ENCODE data around the gene LRP5. TPM values are rescaled to one million over a fixed set of nuclear protein-coding genes. Genes with fewer than 3 reads are reported as not detected.

LRP5 gene
- total RNA-seq, 4 donors from 2014 or later, result 19.1 to 86.2 (median 43.9) TPM

DNA sequence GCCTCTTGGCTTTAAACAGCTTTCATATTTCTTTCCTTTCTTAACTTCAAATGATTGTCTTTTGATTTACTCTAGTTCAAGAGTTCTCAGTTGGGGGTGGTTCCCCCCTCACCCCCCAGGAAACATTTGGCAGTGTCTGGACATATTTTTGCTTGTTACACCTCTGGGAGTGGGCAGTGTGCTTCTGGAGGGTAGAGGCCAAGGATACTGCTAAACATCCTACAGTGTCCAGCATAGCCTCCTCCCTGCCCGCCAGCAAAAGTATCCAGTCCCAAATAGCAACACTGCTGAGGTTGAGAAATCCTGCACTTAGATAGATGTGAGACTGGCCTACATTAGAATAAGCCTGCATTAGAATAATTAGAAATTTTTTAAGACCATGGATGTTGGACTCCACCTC lies 151.3 kb downstream of the LRP5 start:
- Histone ChIP-seq H3K27ac (no peak overlapping the region), H3K4me3 (no peak overlapping the region), H3K4me1 (peaks cover 22 to 32% of the 10 kb centered on the region in 2 donors), H3K36me3 (no peaks in the 10 kb centered on the region), H3K9me3 (no peaks in the 10 kb centered on the region), H3K27me3 (no peaks in the 10 kb centered on the region)
- TF ChIP-seq, protein P1, sequence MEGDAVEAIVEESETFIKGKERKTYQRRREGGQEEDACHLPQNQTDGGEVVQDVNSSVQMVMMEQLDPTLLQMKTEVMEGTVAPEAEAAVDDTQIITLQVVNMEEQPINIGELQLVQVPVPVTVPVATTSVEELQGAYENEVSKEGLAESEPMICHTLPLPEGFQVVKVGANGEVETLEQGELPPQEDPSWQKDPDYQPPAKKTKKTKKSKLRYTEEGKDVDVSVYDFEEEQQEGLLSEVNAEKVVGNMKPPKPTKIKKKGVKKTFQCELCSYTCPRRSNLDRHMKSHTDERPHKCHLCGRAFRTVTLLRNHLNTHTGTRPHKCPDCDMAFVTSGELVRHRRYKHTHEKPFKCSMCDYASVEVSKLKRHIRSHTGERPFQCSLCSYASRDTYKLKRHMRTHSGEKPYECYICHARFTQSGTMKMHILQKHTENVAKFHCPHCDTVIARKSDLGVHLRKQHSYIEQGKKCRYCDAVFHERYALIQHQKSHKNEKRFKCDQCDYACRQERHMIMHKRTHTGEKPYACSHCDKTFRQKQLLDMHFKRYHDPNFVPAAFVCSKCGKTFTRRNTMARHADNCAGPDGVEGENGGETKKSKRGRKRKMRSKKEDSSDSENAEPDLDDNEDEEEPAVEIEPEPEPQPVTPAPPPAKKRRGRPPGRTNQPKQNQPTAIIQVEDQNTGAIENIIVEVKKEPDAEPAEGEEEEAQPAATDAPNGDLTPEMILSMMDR (IDR thresholded peaks at IDR 0.05), result no peak
- TF ChIP-seq POLR2A (IDR thresholded peaks at IDR 0.05), result no peak
- intact Hi-C loops (cut with DNase I; ENCODE audit: low total_unique reads), result no loop called here
- no peak for DNase-seq

DNA sequence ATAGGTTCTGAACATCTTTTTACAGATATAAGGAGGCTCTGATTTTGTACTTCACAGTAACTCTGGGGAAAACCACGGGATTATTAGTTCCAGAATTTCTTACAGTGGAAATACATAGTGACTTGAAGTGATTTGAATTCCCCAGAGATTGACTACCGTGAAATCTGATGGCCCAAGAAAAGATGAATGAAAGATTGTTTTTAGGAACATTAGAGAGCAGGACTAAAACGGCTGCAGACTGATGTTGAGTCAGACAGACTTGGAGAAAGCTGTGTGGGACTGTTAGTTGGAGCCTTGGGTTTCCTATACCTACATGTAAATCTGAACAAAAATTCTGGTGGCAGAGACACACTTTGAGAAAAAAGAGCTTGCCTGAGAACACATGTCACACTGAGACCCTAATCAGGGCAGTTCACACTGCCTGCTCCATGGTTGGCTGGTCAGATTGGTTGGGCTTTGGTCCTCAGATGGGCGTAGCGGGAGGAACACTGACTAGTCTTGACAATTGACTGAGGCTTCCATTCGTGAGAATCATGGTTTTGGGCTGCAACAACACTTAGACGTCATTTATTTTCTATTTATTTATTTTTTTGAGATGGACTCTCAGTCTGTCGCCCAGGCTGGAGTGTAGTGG lies 154.9 kb downstream of the LRP5 start:
- H3K27ac ChIP-seq, result no peak overlapping the region
- H3K4me3 ChIP-seq, result no peak overlapping the region
- H3K36me3 ChIP-seq, result no peaks in the 10 kb centered on the region
- H3K27me3 ChIP-seq, result no peaks in the 10 kb centered on the region
- no peak for DNase-seq
- intact Hi-C loops (cut with DNase I; ENCODE audit: low total_unique reads), result no loop called here
- peaks cover 32 to 53% of the 10 kb centered on the region in 2 donors for H3K4me1 ChIP-seq
- TF ChIP-seq, protein P1 (IDR thresholded peaks at IDR 0.05), result no peak
- no peak for TF ChIP-seq POLR2A (IDR thresholded peaks at IDR 0.05)
- H3K9me3 ChIP-seq, result no peaks in the 10 kb centered on the region

- H3K36me3 ChIP-seq, result no peaks in the 10 kb centered on the region
- no peak for TF ChIP-seq POLR2A (IDR thresholded peaks at IDR 0.05)
- TF ChIP-seq, protein P1 (IDR thresholded peaks at IDR 0.05), result no peak
- H3K9me3 ChIP-seq, result no peaks in the 10 kb centered on the region
- DNase-seq, result no peak
- peaks cover 27 to 48% of the 10 kb centered on the region in 2 donors for H3K4me1 ChIP-seq
- intact Hi-C loops (cut with DNase I; ENCODE audit: low total_unique reads), result no loop called here
- H3K4me3 ChIP-seq, result no peak overlapping the region
- H3K27ac ChIP-seq, result no peak overlapping the region
- H3K27me3 ChIP-seq, result no peaks in the 10 kb centered on the region
Observed at GRCh38 chr11:68468217-68468828, 155.9 kb downstream of the LRP5 start.

DNA sequence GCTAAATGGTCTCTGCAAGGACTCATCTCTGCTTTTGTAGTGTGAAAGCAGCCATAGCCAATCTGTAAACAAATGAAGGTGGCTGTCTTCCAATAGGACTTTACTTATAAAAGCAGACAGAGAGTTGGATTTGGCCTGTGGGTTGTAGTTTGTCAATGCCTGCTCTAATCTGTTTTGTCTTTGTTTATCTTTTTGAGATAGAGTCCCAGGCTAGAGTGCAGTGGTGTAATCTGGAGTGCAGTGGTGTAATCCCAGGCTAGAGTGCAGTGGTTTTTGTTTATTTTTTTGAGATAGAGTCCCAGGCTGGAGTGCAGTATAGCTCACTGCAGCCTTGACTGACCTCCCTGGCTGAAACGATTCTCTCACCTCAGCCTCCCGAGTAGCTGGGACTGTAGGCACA lies 156.7 kb downstream of the LRP5 start:
- Histone ChIP-seq H3K36me3 (no peaks in the 10 kb centered on the region), H3K27ac (no peak overlapping the region), H3K9me3 (no peaks in the 10 kb centered on the region), H3K4me3 (no peak overlapping the region), H3K27me3 (no peaks in the 10 kb centered on the region), H3K4me1 (peaks cover 19 to 40% of the 10 kb centered on the region in 2 donors)
- intact Hi-C loops (cut with DNase I; ENCODE audit: low total_unique reads), result no loop called here
- no peak for DNase-seq
- TF ChIP-seq POLR2A (IDR thresholded peaks at IDR 0.05), result no peak
- TF ChIP-seq, protein P1 (IDR thresholded peaks at IDR 0.05), result no peak

GRCh38 chr11:68469642-68470041 lies 157.3 kb downstream of the LRP5 start:
- no peak for DNase-seq
- no peaks in the 10 kb centered on the region for H3K36me3 ChIP-seq
- H3K9me3 ChIP-seq, result no peaks in the 10 kb centered on the region
- intact Hi-C loops (cut with DNase I; ENCODE audit: low total_unique reads), result no loop called here
- peaks cover 16 to 37% of the 10 kb centered on the region in 2 donors for H3K4me1 ChIP-seq
- H3K4me3 ChIP-seq, result no peak overlapping the region
- H3K27ac ChIP-seq, result no peak overlapping the region
- no peaks in the 10 kb centered on the region for H3K27me3 ChIP-seq
- TF ChIP-seq, protein P1 (IDR thresholded peaks at IDR 0.05), result no peak
- no peak for TF ChIP-seq POLR2A (IDR thresholded peaks at IDR 0.05)
